Upper lobe of left lung (tissue), 4 donors: ENCODE measurements around the gene DYNC1LI1.

Source experiments
- POLR2A ChIP-seq, 4 donors: fragments of 450-650 bp; IDR thresholded peaks; one replicate each; pipeline ENCODE4 v1.5.1; 2016 to 2017; ENCODE audit warnings: antibody characterized with exemption in 4 of 4, mild to moderate bottlenecking in 2 of 4
- POLR2AphosphoS5 ChIP-seq, 2 donors: sonication (generic); formaldehyde crosslinking; IDR thresholded peaks; one replicate each; pipeline ENCODE4 v1.5.1; 2017; ENCODE audit warnings: antibody characterized with exemption in 2 of 2
- TF ChIP-seq, protein P1 (sequence below), 6 experiments: fragments of 450-650 bp in 4 of 6; fragments of 200-600 bp in 2 of 6; sonication (generic) in 2 of 6; IDR thresholded peaks; one replicate each; pipeline ENCODE4 v1.5.1; 2016 to 2019; ENCODE audit warnings: antibody characterized with exemption in 6 of 6

DNA sequence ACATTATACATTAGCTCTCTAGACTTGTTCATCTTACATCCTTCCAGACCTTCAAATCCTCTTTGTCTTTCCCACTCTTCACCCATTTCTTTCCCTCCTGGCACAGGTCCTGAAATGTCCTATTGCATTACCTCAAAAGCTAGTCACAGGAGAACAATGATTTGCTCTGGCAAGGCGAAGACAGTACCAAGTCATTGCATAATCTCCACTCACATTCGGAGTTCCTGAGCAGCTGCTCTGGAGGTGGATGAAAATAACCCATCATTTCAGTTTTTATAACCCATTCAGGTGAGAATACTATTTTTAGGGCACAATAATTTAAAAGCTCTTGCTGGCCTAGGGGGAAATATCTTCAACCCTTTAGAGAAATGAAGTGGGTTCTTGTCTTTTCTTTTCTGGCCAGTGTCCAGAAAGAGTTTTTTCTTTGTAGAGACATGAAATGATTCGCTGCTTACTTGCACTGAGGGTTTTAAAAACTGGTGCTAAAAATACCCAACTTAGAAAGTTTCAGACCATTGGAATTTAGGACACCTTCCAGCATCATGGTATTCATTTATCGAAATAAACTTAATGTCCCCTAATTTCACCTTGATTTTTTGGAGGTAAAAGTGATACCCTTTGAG lies 23.4 kb upstream of the DYNC1LI1 start:
- TF ChIP-seq, protein P1, sequence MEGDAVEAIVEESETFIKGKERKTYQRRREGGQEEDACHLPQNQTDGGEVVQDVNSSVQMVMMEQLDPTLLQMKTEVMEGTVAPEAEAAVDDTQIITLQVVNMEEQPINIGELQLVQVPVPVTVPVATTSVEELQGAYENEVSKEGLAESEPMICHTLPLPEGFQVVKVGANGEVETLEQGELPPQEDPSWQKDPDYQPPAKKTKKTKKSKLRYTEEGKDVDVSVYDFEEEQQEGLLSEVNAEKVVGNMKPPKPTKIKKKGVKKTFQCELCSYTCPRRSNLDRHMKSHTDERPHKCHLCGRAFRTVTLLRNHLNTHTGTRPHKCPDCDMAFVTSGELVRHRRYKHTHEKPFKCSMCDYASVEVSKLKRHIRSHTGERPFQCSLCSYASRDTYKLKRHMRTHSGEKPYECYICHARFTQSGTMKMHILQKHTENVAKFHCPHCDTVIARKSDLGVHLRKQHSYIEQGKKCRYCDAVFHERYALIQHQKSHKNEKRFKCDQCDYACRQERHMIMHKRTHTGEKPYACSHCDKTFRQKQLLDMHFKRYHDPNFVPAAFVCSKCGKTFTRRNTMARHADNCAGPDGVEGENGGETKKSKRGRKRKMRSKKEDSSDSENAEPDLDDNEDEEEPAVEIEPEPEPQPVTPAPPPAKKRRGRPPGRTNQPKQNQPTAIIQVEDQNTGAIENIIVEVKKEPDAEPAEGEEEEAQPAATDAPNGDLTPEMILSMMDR (IDR thresholded peaks at IDR 0.05) = no peak
- no peak for TF ChIP-seq POLR2A (IDR thresholded peaks at IDR 0.05)
- no peak for TF ChIP-seq POLR2AphosphoS5 (IDR thresholded peaks at IDR 0.05)
